Activated naive CD8-positive, alpha-beta T cell treated with anti-CD3 and anti-CD28 coated beads, Interleukin-2, amount 10 ng/mL, durations not matched to agents 7 days and 5 days (primary cell): ENCODE measurements around the gene MAOB. TPM values are rescaled to one million over a fixed set of nuclear protein-coding genes. Genes with fewer than 3 reads are reported as not detected.

Source experiments
- ATAC-seq: fragments of 150-1000 bp; cut with Tn5 transposase; one replicate; pipeline ENCODE4 v1.10.0; 2021; ENCODE audit warnings: low read depth, moderate library complexity
- POLR2A ChIA-PET: fragments of 350-600 bp; sonication (Branson Sonifier 250); formaldehyde crosslinking; loops from one replicate; lab custom pipeline; 2021; ENCODE audit warnings: antibody characterized with exemption; lab: Charles Lee
- DNase-seq: peaks from one replicate; pipeline ENCODE4 v3.0.0; 2021
- H3K27ac Mint-ChIP-seq: one replicate; pipeline ENCODE4 v1.8.0; 2022; ENCODE audit warnings: mild to moderate bottlenecking, mixed read lengths
- H3K27me3 Mint-ChIP-seq: one replicate; pipeline ENCODE4 v1.8.0; 2022; ENCODE audit warnings: mild to moderate bottlenecking, moderate library complexity, mixed read lengths
- H3K36me3 Mint-ChIP-seq: one replicate; pipeline ENCODE4 v1.8.0; 2021; ENCODE audit warnings: mild to moderate bottlenecking, mixed read lengths
- H3K4me1 Mint-ChIP-seq: one replicate; pipeline ENCODE4 v1.8.0; 2021; ENCODE audit warnings: mixed read lengths
- H3K4me3 Mint-ChIP-seq: one replicate; pipeline ENCODE4 v1.8.0; 2022; ENCODE audit warnings: mild to moderate bottlenecking, moderate library complexity, mixed read lengths
- H3K9me3 Mint-ChIP-seq: one replicate; pipeline ENCODE4 v1.8.0; 2021; ENCODE audit warnings: mixed read lengths
- total RNA-seq, 2 experiments: library from RNA; stranded (reverse); gene quantifications; one replicate each; pipeline ENCODE4 v1.2.3, GENCODE V29; 2021

MAOB gene
- total RNA-seq, 2 experiments from 2014 or later = not detected

DNA sequence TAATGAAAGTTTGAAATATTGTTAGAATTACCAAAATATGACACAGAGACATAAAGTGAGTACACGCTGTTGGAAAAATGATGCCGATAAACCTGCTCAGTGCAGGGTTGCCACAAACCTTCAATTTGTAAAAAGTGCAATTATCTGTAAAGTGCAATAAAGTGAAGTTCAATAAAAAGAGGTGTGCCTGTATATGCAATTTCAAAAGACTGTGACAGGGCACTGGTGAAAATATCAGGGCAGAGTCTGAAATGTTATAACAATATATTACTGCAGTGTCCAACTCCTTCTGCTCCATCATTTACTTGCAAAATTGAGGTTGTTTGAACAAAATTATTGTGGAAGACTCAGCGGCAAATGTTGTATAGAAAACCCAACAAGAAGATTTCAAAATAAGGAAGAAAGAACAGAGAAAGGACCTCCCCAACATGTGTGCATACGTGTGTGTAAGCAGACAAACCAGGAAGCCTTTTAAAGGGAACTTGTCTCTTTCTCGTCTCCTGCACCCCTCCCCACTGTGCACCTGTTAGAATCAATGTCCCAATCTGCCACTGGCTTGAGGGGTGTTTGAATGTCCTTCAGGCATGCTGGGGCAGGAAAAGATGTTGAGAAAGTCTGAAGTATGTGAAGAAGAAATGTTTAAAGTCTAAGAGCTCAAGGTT lies 96.2 kb downstream of the MAOB start:
- Mint-ChIP-seq H3K4me1 (no peaks in the 10 kb centered on the region), H3K27ac (no peak overlapping the region)

DNA sequence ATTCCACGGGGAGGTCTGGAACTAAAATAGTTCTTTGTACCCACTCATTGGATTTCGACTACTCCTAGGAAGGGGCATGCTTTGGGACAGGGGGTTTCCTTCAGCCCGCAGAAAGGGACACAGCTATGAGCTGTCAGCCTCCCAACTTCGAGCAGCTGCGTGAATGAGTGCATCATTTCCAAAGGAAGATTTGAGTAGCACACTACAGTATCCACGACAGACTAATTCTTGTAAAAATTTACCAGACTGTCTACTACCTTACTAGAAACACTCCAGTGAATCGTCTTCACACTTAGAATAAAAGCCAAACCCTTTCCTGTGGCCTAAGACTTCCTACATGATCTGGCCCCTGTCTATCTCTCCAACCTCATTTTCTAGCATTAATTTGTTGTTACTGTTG lies 124.2 kb downstream of the MAOB start:
- no peak for DNase-seq
- ATAC-seq = no peak
- POLR2A ChIA-PET = no interaction called here
- no peak overlapping the region for H3K4me3 Mint-ChIP-seq
- H3K27me3 Mint-ChIP-seq = peaks cover 2% of the 10 kb centered on the region
- H3K4me1 Mint-ChIP-seq = no peaks in the 10 kb centered on the region
- H3K9me3 Mint-ChIP-seq = no peaks in the 10 kb centered on the region
- no peak overlapping the region for H3K27ac Mint-ChIP-seq
- no peaks in the 10 kb centered on the region for H3K36me3 Mint-ChIP-seq

More for the DNA sequence above, 96.2 kb downstream of the MAOB start:
- H3K4me3 Mint-ChIP-seq = no peak overlapping the region
- DNase-seq (no peak), ATAC-seq (no peak)
- POLR2A ChIA-PET = no interaction called here
- peaks cover 2% of the 10 kb centered on the region for H3K9me3 Mint-ChIP-seq
- no peaks in the 10 kb centered on the region for H3K27me3 Mint-ChIP-seq
- H3K36me3 Mint-ChIP-seq = no peaks in the 10 kb centered on the region

DNA sequence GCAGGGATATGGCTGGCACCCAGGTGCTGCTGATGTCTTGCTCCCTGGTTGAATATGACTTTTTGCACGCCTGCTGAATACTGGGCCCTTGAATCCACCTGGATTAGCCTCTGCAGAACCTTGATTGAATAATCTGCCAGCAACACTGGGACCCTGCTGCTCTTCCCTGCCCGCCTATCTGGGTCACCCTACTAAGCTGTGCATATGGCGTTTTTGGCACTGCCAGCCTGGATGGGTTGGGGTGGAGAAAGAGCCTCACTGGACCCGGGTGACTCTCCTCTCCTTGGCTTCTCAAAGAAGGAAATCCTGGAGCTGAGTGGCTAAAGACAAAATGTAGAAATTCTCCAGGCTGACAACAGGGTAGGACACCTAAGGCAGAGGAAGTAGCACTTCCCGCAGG lies 126.2 kb downstream of the MAOB start:
- POLR2A ChIA-PET = no interaction called here
- DNase-seq (no peak), ATAC-seq (no peak)
- Mint-ChIP-seq H3K36me3 (no peaks in the 10 kb centered on the region), H3K27ac (no peak overlapping the region), H3K4me3 (no peak overlapping the region), H3K27me3 (peaks cover 2% of the 10 kb centered on the region), H3K4me1 (no peaks in the 10 kb centered on the region), H3K9me3 (no peaks in the 10 kb centered on the region)

DNA sequence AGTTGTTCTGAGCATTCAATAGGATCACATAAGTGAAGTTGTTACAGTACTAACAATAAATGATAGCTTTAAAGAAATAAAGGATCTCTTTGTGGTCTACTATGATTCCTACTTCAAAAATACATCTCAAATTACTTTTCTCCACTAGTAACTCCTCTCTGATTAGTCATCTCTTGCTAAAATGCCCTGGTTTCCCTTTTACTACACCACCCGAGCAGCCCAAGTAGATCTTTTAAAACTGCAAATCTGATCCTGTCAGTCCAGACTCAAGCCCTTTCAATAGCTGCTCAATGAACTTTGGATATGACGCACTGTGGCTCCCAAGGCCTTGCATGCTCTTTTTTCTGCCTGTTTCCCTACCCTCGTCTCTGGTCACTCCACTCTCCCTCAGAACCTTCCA lies 128.6 kb downstream of the MAOB start:
- no peaks in the 10 kb centered on the region for H3K9me3 Mint-ChIP-seq
- no peak overlapping the region for H3K27ac Mint-ChIP-seq
- POLR2A ChIA-PET = no interaction called here
- peaks cover 6% of the 10 kb centered on the region for H3K4me1 Mint-ChIP-seq
- peaks cover 2% of the 10 kb centered on the region for H3K27me3 Mint-ChIP-seq
- DNase-seq = no peak
- no peak for ATAC-seq
- H3K4me3 Mint-ChIP-seq = no peak overlapping the region
- H3K36me3 Mint-ChIP-seq = no peaks in the 10 kb centered on the region

DNA sequence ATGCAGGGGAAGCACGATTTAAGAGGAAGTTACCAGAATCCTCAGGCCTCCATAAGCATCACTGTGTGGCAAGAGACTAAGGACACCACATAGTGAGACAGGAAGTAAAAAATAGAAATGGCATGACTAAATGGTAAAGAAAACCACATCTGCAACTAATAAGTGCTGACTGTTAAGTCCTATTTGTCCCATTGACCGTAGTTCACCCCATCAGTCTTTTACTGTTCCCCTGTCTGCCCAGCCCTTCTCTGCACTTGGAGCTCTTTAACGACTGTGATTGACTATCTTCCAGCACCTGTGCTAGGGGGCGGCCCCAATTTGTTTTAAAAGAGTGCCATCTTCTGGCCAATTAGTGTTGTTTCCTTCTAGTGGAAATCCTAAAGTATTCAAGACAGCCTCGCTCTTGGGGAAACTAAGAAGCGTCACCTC lies 132.0 kb downstream of the MAOB start:
- no peaks in the 10 kb centered on the region for H3K9me3 Mint-ChIP-seq
- H3K4me1 Mint-ChIP-seq = peaks cover 6% of the 10 kb centered on the region
- no peak overlapping the region for H3K4me3 Mint-ChIP-seq
- POLR2A ChIA-PET = no interaction called here
- ATAC-seq (peak; percentile 74), DNase-seq (peak; percentile 15)
- no peak overlapping the region for H3K27ac Mint-ChIP-seq
- H3K27me3 Mint-ChIP-seq = peaks cover 2% of the 10 kb centered on the region
- no peaks in the 10 kb centered on the region for H3K36me3 Mint-ChIP-seq

DNA sequence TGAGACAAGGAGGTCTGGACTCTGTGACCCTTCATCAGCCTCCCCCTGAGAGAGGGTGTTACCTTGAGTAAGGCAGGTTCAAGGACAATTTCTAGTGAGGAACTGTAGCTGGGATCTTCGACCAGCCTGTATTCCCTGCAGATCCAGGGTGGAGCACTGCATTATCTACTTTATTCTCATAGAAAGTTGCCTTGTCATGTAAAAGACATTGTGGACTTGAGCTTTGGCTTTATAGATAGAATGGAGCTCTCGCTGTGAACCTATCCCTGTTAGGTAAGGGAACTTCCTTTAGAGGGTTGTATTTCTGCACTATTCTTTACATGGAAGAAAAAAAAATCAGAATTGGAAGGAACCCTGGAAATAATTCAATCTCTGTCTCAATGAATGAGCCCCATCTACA lies 134.8 kb downstream of the MAOB start:
- Mint-ChIP-seq H3K4me3 (no peak overlapping the region), H3K27ac (no peak overlapping the region), H3K9me3 (no peaks in the 10 kb centered on the region), H3K36me3 (no peaks in the 10 kb centered on the region), H3K4me1 (peaks cover 6% of the 10 kb centered on the region), H3K27me3 (no peaks in the 10 kb centered on the region)
- no peak for ATAC-seq
- no peak for DNase-seq
- POLR2A ChIA-PET = no interaction called here

DNA sequence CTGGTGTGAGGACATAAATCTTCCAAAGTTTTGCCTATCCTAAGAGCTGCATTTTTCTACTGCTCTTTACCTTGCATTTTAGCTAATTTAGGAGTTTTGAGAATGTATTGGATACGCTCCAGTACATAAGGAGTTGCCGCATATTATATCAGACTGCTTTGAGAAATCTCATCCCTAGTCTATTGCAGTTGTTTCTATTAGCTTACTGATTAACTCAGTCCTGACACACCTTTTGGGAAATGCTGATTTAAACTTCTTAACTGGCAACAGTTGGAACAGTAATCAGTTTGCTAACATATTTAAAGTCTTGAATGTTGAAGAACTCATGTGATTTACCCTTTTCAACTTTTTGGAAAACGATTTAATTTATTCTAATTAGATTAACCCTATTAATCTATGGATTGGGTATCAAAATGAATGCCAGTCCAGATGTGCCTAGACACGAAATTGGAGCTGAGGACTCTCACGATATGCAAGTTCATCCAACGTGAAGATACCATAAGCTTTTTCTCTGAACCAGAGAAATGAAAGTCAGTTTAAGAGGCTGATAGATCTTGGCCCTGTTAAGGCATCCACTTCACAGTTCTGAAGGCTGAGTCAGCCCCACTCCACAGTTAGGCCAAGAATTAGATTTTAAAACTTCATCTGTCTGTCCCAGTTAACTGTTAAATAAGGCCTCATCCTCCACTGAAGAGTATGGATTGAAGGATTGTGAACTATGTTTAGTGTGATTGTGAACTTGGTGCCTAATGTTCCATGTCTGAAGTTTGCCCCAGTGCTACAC lies 136.1 kb downstream of the MAOB start:
- ATAC-seq = no peak
- Mint-ChIP-seq H3K4me1 (peaks cover 6% of the 10 kb centered on the region), H3K27ac (no peak overlapping the region), H3K27me3 (no peaks in the 10 kb centered on the region), H3K9me3 (no peaks in the 10 kb centered on the region), H3K36me3 (no peaks in the 10 kb centered on the region), H3K4me3 (no peak overlapping the region)
- DNase-seq = no peak
- POLR2A ChIA-PET = no interaction called here

DNA sequence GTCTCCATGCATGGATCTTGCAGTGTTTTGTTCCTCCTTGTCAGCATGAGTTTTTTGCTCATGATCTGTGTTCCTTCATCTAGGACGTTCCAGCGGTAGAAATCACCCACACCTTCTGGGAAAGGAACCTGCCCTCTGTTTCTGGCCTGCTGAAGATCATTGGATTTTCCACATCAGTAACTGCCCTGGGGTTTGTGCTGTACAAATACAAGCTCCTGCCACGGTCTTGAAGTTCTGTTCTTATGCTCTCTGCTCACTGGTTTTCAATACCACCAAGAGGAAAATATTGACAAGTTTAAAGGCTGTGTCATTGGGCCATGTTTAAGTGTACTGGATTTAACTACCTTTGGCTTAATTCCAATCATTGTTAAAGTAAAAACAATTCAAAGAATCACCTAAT lies 138.0 kb downstream of the MAOB start:
- Mint-ChIP-seq H3K36me3 (no peaks in the 10 kb centered on the region), H3K4me1 (no peaks in the 10 kb centered on the region), H3K27me3 (no peaks in the 10 kb centered on the region), H3K4me3 (no peak overlapping the region), H3K9me3 (no peaks in the 10 kb centered on the region), H3K27ac (no peak overlapping the region)
- POLR2A ChIA-PET = no interaction called here
- ATAC-seq (no peak), DNase-seq (no peak)

DNA sequence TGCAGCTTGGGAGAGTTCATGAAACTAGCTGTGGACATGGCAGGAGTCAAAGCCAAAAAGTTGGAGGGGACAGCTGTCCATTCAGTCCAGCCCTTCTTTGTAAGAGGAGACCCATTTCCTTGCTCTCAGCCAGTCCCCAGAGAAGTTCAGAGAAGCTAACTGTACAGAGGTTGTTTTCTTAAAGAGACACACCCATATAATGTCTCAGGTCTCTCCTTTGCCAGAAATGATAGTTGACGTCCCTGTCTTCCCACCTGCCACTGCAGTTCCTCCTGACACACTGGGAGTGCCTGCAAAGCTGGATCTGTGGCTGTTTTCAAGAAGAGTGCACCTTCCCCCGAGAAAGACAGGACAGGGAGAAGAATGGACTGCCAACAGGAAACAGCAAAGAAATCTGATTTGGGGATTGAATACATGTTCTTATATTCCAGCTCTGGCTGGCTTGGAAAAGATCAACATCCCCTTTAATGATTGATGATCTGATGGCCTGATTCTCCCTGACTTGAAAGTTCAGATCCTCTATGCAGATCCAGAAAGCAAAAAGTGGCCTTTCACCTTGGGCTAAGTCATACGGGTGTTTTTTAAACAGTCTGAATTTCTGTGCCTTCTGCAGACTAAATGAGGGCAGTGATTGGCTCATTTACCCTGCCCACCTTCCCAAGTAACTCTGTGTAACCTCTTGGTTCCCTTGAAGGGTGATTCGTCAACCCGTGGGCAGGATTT lies 139.0 kb downstream of the MAOB start:
- POLR2A ChIA-PET = no interaction called here
- H3K4me1 Mint-ChIP-seq = no peaks in the 10 kb centered on the region
- no peaks in the 10 kb centered on the region for H3K27me3 Mint-ChIP-seq
- no peak overlapping the region for H3K27ac Mint-ChIP-seq
- no peak for ATAC-seq
- H3K4me3 Mint-ChIP-seq = no peak overlapping the region
- no peak for DNase-seq
- no peaks in the 10 kb centered on the region for H3K36me3 Mint-ChIP-seq
- H3K9me3 Mint-ChIP-seq = no peaks in the 10 kb centered on the region

DNA sequence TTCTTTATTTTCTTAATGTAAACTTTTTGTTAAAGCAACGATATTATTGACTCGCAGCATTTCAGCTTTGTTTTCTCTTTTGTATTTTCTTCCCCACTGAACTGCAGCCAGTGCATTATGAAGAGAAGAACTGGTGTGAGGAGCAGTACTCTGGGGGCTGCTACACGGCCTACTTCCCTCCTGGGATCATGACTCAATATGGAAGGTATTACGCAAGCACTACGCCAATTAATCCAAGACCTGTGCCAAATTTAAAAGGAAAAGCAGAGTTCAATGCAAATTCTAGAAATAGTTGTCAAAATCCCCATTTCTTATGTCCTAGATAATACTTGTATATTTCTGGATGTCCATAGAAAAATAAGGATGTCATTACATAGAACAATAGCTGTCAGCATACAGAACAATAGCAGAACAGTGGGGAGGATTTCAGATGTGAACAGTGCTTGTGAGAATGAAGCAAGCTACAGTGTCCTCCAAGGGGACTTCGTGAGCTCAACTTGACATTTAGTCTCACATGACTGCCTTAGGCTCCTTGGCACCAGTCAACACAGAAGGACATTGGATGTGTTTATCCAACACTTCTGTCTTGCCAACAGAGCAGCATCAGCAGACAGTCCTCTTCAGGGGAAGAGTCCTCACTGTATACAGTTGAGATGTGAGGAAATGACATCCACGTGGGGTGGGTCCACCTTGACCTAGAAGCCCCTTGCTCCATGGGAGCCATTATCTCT lies 140.2 kb downstream of the MAOB start:
- H3K9me3 Mint-ChIP-seq = no peaks in the 10 kb centered on the region
- no peaks in the 10 kb centered on the region for H3K4me1 Mint-ChIP-seq
- no peaks in the 10 kb centered on the region for H3K36me3 Mint-ChIP-seq
- H3K4me3 Mint-ChIP-seq = no peak overlapping the region
- H3K27me3 Mint-ChIP-seq = no peaks in the 10 kb centered on the region
- POLR2A ChIA-PET = no interaction called here
- ATAC-seq = no peak
- H3K27ac Mint-ChIP-seq = no peak overlapping the region
- no peak for DNase-seq

DNA sequence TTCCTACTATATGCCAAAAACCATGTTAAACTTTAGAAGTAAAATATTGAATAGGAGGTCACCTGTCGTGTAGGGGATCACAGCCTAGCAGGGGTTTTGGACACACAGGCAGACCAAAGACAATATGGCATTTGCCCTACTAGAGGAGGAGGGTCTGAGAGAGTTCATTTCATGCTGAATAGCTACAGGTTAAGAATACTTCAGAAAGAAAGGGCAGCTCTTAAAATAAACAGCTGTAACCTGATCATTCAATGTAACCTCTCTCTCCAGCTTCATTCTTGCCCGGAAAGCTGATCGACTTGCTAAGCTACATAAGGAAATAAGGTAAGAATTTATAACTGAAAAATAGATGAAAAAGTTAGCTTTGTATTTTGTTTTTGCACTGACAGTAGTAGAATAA lies 146.3 kb downstream of the MAOB start:
- H3K9me3 Mint-ChIP-seq = no peaks in the 10 kb centered on the region
- no peaks in the 10 kb centered on the region for H3K4me1 Mint-ChIP-seq
- no peak overlapping the region for H3K4me3 Mint-ChIP-seq
- H3K27ac Mint-ChIP-seq = no peak overlapping the region
- no peaks in the 10 kb centered on the region for H3K27me3 Mint-ChIP-seq
- POLR2A ChIA-PET = no interaction called here
- DNase-seq = no peak
- ATAC-seq = no peak
- no peaks in the 10 kb centered on the region for H3K36me3 Mint-ChIP-seq

DNA sequence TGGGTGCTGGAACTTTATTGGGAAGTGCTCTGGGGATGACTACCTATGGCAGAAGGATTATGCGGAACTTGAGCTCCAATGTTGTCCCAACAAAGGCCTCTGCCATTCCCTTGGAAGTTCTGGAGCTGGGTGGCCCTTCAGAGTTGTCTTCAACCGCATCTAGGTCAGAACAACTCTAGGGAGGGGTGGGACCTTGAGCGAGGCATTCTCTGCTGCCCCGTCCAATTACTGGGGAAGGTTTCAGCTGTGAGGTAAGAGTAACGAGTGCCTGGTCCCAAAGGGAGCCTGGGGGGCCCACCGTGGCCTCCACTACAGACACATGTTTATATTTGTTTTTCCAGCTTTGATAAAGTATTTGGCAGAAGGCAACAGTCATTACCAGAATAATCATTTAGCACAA lies 146.7 kb downstream of the MAOB start:
- no peaks in the 10 kb centered on the region for H3K36me3 Mint-ChIP-seq
- DNase-seq = no peak

DNA sequence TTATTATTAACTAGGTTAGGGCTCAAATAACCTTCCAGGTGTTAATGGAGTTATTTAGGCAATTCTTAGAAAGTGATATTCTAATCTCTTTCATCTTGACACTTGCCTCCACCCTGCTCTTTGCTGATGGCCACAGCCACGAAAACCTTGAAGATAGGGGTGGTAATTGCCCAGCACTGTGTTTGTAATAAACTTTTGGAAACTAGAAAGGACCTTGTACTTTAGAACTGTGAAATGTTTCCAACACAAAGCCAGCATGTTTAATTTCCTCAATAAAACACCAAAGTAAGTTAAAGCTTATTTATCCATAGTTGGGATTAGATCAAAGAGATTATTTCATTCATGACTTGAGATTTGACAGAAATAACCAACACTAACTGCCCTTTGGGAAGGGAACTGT lies 147.8 kb downstream of the MAOB start:
- ATAC-seq = no peak
- H3K9me3 Mint-ChIP-seq = no peaks in the 10 kb centered on the region
- H3K27ac Mint-ChIP-seq = no peak overlapping the region
- no peaks in the 10 kb centered on the region for H3K27me3 Mint-ChIP-seq
- no peaks in the 10 kb centered on the region for H3K4me1 Mint-ChIP-seq
- no peaks in the 10 kb centered on the region for H3K36me3 Mint-ChIP-seq
- POLR2A ChIA-PET = no interaction called here
- DNase-seq = no peak
- H3K4me3 Mint-ChIP-seq = no peak overlapping the region

More for the DNA sequence above, 146.7 kb downstream of the MAOB start:
- Mint-ChIP-seq H3K9me3 (no peaks in the 10 kb centered on the region), H3K27ac (no peak overlapping the region), H3K4me1 (no peaks in the 10 kb centered on the region), H3K4me3 (no peak overlapping the region), H3K27me3 (no peaks in the 10 kb centered on the region)
- POLR2A ChIA-PET = no interaction called here
- ATAC-seq = no peak
